Measurements from ENCODE around the gene SOX18. TPM values are rescaled to one million over a fixed set of nuclear protein-coding genes. Genes with fewer than 3 reads are reported as not detected.

SOX18 gene
- total and polyA plus RNA-seq, 2 of the 13 experiments (the other 11 are each of a cell fraction or from before 2014, with no cell fraction given) = 1.6 to 1.9 TPM

DNA sequence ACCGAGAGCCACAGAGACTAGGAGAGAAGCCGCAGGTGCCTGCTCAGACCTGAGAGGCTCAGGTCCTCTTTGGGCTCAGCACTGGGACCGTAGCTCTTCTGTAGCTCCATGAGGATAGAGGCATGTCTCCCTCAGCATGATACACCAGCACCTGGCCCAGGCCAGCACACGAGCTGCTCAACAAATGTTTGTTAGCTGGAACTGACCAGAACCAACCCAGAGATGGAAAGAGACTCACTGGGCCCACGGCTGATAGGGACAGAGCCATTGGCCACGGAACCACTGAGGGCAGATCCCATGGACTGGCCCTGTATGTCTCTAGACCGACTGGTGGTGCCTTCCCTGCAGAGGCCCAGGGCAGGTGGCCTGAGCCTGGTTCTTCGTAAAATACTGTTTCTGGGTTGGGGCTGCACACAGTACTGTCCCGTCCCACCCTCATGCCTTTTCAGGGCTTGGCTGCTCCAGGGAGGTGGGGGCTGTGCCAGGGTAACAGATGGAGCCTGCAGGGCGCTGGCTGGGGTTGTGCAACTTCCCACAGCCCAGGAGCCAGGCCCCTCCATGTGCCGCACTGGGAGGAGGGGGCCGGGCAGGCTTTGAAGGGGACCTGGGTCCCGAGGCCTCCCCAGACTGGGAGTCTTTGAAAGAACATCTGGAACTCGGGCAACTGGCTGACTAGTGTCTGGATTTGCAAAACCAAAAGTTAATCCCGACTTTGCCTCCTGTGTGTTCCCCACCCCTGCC, 8.2 kb downstream of the SOX18 start (continued):
- TF ChIP-seq CSRNP1 (CRISPR knock-in tag; IDR thresholded peaks at IDR 0.05) (peak; percentile 82; the same call in 1 of the 2 replicates), HNF1B (CRISPR knock-in tag; IDR thresholded peaks at IDR 0.05) (peak; percentile 74), TBX2 (CRISPR knock-in tag; IDR thresholded peaks at IDR 0.05; ENCODE audit: borderline replicate concordance) (peak; percentile 54; the same call in 1 of the 2 replicates), TAF15 (IDR thresholded peaks at IDR 0.05; ENCODE audit: low read depth, low read length, poor library complexity, severe bottlenecking) (peak; percentile 85), TSC22D2 (CRISPR knock-in tag; IDR thresholded peaks at IDR 0.05; ENCODE audit: borderline replicate concordance) (peak; percentile 74; the same call in 1 of the 2 replicates), NR2F1 (CRISPR knock-in tag; IDR thresholded peaks at IDR 0.05) (0 out of 4 replicates have a peak, but pooled peaks of 1 of the 2 experiments have one; percentile 26), ZNF282 (IDR thresholded peaks at IDR 0.05; ENCODE audit: partially characterized antibody) (no peak), FOXA3 (CRISPR knock-in tag; IDR thresholded peaks at IDR 0.05) (peak; percentile 47; the same call in 1 of the 2 replicates), ZNF7 (CRISPR knock-in tag; IDR thresholded peaks at IDR 0.05) (peak; percentile 25), ZBTB4 (CRISPR knock-in tag; IDR thresholded peaks at IDR 0.05; ENCODE audit: borderline replicate concordance) (peak; percentile 28), PHF20 (CRISPR knock-in tag; IDR thresholded peaks at IDR 0.05) (no peak), ZMYM4 (CRISPR knock-in tag; IDR thresholded peaks at IDR 0.05) (0 out of 2 replicates have a peak, but pooled peaks have one; percentile 49)
- TF ChIP-seq, protein P1, sequence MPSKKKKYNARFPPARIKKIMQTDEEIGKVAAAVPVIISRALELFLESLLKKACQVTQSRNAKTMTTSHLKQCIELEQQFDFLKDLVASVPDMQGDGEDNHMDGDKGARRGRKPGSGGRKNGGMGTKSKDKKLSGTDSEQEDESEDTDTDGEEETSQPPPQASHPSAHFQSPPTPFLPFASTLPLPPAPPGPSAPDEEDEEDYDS (CRISPR knock-in tag; IDR thresholded peaks at IDR 0.05) = peak; percentile 11; the same call in 1 of the 2 replicates
- TF ChIP-seq, protein P2, sequence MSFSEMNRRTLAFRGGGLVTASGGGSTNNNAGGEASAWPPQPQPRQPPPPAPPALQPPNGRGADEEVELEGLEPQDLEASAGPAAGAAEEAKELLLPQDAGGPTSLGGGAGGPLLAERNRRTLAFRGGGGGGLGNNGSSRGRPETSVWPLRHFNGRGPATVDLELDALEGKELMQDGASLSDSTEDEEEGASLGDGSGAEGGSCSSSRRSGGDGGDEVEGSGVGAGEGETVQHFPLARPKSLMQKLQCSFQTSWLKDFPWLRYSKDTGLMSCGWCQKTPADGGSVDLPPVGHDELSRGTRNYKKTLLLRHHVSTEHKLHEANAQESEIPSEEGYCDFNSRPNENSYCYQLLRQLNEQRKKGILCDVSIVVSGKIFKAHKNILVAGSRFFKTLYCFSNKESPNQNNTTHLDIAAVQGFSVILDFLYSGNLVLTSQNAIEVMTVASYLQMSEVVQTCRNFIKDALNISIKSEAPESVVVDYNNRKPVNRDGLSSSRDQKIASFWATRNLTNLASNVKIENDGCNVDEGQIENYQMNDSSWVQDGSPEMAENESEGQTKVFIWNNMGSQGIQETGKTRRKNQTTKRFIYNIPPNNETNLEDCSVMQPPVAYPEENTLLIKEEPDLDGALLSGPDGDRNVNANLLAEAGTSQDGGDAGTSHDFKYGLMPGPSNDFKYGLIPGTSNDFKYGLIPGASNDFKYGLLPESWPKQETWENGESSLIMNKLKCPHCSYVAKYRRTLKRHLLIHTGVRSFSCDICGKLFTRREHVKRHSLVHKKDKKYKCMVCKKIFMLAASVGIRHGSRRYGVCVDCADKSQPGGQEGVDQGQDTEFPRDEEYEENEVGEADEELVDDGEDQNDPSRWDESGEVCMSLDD (CRISPR knock-in tag; IDR thresholded peaks at IDR 0.05; ENCODE audit: borderline replicate concordance) = peak; percentile 42; the same call in 1 of the 2 replicates
- TF ChIP-seq, protein P3, sequence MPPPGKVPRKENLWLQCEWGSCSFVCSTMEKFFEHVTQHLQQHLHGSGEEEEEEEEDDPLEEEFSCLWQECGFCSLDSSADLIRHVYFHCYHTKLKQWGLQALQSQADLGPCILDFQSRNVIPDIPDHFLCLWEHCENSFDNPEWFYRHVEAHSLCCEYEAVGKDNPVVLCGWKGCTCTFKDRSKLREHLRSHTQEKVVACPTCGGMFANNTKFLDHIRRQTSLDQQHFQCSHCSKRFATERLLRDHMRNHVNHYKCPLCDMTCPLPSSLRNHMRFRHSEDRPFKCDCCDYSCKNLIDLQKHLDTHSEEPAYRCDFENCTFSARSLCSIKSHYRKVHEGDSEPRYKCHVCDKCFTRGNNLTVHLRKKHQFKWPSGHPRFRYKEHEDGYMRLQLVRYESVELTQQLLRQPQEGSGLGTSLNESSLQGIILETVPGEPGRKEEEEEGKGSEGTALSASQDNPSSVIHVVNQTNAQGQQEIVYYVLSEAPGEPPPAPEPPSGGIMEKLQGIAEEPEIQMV (CRISPR knock-in tag; IDR thresholded peaks at IDR 0.05; ENCODE audit: low read depth) = peak; percentile 60; the same call in 1 of the 2 replicates

Measured in HepG2 (cell line).